ENCODE results near the gene PARD3.

DNA sequence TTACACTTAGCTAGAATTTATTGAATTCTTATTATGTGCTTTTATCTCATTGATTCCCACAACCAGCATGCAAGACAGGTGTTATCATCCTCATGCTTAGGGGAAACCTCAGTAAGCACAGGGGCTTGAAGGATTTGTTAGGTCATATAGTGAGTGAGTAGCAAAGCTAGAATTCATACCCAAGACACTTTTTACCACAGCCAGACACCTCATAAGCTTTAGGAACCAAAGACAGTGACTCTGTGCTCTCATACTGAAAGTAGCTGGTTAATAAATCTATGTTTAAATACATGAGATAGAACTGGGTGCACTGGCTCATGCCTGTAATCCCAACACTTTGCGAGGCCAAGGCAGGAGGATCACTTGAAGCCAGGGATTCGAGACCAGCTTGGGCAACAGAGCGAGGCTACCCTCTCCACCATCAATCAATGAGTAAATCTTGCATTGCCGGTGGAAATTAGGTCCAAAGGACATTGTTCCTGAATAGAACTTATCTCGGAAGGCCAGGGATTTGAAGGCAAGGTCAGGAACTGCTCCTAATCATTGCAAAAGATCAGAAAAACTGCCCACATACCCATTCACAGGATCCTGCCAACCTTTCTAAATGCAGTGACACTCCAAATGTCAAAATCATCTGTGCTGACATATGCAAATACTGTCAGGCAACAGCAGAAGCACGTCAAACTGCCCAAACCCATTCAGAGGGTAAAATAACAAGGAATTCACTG, 523.5 kb downstream of the PARD3 start:
- TF ChIP-seq BHLHE40 (IDR thresholded peaks at IDR 0.05; ENCODE audit: borderline replicate concordance in 1 of 2, low read depth in 2 of 2, low read length in 1 of 2) = no peak
- TF ChIP-seq, protein P1, sequence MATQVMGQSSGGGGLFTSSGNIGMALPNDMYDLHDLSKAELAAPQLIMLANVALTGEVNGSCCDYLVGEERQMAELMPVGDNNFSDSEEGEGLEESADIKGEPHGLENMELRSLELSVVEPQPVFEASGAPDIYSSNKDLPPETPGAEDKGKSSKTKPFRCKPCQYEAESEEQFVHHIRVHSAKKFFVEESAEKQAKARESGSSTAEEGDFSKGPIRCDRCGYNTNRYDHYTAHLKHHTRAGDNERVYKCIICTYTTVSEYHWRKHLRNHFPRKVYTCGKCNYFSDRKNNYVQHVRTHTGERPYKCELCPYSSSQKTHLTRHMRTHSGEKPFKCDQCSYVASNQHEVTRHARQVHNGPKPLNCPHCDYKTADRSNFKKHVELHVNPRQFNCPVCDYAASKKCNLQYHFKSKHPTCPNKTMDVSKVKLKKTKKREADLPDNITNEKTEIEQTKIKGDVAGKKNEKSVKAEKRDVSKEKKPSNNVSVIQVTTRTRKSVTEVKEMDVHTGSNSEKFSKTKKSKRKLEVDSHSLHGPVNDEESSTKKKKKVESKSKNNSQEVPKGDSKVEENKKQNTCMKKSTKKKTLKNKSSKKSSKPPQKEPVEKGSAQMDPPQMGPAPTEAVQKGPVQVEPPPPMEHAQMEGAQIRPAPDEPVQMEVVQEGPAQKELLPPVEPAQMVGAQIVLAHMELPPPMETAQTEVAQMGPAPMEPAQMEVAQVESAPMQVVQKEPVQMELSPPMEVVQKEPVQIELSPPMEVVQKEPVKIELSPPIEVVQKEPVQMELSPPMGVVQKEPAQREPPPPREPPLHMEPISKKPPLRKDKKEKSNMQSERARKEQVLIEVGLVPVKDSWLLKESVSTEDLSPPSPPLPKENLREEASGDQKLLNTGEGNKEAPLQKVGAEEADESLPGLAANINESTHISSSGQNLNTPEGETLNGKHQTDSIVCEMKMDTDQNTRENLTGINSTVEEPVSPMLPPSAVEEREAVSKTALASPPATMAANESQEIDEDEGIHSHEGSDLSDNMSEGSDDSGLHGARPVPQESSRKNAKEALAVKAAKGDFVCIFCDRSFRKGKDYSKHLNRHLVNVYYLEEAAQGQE (IDR thresholded peaks at IDR 0.05; ENCODE audit: low read depth, low read length) = no peak
- TF ChIP-seq, protein P2, sequence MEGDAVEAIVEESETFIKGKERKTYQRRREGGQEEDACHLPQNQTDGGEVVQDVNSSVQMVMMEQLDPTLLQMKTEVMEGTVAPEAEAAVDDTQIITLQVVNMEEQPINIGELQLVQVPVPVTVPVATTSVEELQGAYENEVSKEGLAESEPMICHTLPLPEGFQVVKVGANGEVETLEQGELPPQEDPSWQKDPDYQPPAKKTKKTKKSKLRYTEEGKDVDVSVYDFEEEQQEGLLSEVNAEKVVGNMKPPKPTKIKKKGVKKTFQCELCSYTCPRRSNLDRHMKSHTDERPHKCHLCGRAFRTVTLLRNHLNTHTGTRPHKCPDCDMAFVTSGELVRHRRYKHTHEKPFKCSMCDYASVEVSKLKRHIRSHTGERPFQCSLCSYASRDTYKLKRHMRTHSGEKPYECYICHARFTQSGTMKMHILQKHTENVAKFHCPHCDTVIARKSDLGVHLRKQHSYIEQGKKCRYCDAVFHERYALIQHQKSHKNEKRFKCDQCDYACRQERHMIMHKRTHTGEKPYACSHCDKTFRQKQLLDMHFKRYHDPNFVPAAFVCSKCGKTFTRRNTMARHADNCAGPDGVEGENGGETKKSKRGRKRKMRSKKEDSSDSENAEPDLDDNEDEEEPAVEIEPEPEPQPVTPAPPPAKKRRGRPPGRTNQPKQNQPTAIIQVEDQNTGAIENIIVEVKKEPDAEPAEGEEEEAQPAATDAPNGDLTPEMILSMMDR (IDR thresholded peaks at IDR 0.05 in 2 of 3, conservative IDR thresholded peaks at IDR 0.05 in 1 of 3; ENCODE audit: control insufficient read depth in 2 of 3, extremely low read depth in 1 of 3, insufficient read depth in 1 of 3, low read depth in 3 of 3, low read length in 3 of 3) = no peak
- no peak for TF ChIP-seq HSF1 (IDR thresholded peaks at IDR 0.05; ENCODE audit: low read depth, low read length)
- TF ChIP-seq JUND (IDR thresholded peaks at IDR 0.05; ENCODE audit: low read depth, low read length) = no peak
- no peak for TF ChIP-seq NFYB (IDR thresholded peaks at IDR 0.05; ENCODE audit: insufficient read depth, low read depth, low read length)
- no peak for TF ChIP-seq SMAD1 (IDR thresholded peaks at IDR 0.05; ENCODE audit: low read depth, partially characterized antibody)
- no peak for TF ChIP-seq MYC (IDR thresholded peaks at IDR 0.05; ENCODE audit: insufficient read depth, insufficient read length, insufficient replicate concordance, low read length, severe bottlenecking)
- no peak for TF ChIP-seq SMC3 (IDR thresholded peaks at IDR 0.05; ENCODE audit: borderline replicate concordance, low read length)
- TF ChIP-seq EZH2 (IDR thresholded peaks at IDR 0.05; ENCODE audit: borderline replicate concordance, control insufficient read depth, low read depth, low read length) = no peak
- no peak for TF ChIP-seq POLR2AphosphoS5 (IDR thresholded peaks at IDR 0.05; ENCODE audit: low read length)
- no peak for TF ChIP-seq PRDM15 (CRISPR knock-in tag; IDR thresholded peaks at IDR 0.05)
- no peak for TF ChIP-seq TCF7 (IDR thresholded peaks at IDR 0.05; ENCODE audit: borderline replicate concordance)

Measured in GM12878 (cell line).